Measurements from ENCODE around the gene NRGN.
"Not testable (repeated sequence)": the region's sequence is repeated elsewhere in the genome, so short reads cannot be mapped to it uniquely, and the experiment has no call there.

NRGN gene

GRCh38 chr11:124756033-124756752 is 16.5 kb downstream of the NRGN start:
- in situ Hi-C loops (cut with MboI; ENCODE audit: low sequenced_read_pairs): no loop called here

- in situ Hi-C loops (cut with MboI; ENCODE audit: low sequenced_read_pairs): no loop called here
Observed at GRCh38 chr11:124756753-124757227, 17.0 kb downstream of the NRGN start.

DNA sequence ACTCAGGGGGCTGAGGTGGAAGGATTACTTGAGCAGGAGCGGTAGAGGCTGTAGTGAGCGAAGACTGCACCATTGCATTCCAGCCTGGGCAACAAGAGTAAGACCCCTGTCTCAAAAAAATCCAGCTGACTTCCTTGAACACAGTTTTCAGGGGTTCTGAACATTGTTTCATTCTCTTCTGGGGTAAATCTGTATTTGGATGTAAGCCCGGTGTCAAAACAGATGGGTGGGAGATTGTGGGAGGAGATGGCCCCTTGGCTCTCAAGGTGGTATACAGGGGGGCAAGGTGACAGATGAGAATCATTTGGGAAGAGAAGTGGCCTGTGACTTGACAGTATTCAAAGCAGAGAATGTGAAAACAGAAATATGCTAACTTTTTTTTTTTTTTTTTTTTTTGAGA is 17.6 kb downstream of the NRGN start:
- in situ Hi-C loops (cut with MboI; ENCODE audit: low sequenced_read_pairs): no loop called here

DNA sequence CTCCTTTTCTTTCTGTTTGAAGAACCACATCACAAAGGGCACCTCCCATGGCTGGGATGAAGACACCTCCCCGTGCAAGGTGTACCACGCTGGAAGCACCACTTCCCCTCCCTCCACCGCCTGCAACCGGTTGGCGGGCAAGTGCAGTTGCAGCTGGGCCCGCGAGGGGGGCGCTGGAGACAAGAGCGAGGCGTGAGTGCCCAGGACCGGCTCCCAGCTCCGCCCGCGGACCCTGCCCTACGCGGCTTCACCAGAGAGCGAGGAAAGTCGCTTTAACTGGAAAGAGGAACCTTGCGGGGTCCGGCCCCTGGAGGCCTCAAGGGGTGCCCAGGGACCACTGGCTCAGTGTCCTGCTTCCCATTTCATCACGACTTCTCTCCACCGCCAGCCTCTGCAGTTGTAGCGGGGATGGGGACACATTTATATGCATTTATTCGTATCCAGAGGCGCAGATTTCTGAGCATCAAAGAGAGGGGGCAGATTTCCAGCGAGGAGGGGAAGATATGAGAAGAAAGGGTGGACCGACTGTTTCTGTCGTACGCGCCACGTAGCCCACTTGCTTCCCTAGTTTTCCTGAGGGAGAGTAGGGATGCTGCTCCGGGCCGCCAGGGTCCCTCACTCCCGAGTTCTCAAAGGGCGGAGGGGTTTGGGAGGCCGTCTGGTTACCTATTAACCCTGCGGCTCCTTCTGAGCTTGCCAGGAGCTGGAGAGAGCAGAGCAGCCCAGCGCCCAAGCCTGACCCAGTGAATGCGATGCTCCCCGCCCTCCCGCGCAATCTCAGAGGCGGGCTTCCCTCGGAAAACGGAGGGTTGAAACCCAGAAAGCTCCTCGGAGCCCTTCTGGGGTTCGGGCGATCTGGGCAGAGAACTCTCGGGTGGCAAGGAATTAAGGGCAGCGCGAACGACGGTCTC is 18.9 kb downstream of the NRGN start:
- in situ Hi-C loops (cut with MboI; ENCODE audit: low sequenced_read_pairs): no loop called here

DNA sequence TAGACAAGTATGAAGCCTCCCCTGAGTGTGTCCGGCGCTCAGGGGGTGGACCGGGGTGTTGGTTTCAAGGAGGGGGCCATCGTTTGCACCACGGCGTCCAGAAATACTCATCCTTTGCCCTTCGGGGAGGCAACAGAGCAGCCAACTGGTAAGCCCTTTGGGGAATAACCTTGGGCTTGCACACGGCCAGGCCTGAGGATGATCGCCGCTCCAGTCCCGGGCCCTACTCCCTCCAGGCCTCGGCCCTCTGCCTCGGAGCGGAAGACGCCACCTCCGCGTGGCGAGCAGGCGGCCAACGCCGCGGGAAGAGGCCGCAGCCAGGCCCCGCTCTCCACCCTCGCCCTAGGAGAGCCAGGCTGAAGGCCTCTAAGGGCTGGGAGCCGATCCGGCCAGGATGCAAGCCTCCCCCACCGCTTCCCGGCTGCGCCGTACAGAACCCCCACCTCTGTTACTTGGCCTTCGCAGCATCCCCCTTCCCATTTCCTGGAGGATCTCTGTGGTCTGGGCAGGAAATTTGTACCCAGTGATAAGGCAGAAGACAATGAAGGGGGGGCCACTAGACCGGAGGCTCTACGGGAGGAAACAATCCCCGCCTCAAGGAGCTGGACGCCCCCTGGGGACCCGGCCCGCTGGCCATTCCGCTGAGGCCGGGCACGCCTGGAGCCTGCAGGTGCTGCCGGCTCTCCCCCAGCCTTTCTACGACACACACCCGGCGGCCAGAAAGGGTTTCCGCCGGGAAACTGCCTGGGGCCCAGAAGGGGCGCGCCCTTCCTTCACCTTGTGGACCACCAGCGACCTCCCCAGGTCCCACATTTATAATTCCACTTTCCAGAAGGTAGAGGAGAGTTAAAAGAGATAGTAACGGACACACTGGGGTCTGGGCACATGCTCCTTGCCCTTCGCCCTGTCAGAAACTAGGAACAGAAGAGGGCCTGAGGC is 19.8 kb downstream of the NRGN start:
- in situ Hi-C loops (cut with MboI; ENCODE audit: low sequenced_read_pairs): loop anchor here (5.0 kb wide), 1 partner anchor 87 kb away; the partner anchor contains the start of genes SIAE and SPA17

DNA sequence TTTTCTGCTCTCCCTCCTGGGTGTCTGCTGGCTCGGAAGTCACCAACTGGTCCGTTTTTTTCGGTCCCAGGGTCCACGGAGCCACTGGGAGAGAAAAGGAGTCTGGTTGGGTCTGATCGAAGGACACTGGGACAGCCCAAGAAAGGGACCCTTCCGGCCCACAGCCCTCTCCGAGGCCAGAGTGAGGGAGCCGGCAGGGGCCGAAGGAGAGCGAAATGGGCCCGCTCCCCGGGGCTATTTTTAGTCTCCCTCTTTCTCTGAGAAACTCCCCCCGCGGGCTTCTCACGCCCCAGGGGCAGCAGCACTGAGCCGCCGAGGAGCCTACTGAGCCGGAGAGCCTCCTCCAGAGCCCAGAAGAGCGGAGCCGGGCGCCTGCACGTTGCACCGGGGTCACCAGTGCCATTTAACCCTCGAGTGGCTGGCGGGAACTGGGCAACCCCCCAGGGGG is 20.5 kb downstream of the NRGN start:
- in situ Hi-C loops (cut with MboI; ENCODE audit: low sequenced_read_pairs): loop anchor here (5.0 kb wide), 1 partner anchor 88 kb away; the partner anchor contains the start of genes SIAE and SPA17

DNA sequence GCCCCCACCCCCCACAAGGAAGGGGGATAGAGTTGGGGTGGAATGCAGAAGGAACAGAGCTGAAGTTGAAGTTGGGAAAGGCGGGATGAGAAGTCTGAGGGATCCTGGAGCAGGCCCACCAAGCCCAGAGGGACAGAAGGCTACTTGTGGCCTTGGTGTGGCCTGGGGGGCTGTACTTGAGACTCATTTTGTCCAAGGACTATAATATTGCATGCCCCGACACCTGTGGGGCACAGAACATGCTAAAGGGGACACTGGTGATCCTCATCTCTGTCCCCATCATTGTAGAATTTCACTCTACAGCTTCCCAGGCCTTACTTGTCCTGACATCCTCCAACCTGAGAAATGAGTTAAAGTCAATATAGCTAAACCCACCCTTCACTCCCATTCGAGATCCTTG is 21.1 kb downstream of the NRGN start:
- in situ Hi-C loops (cut with MboI; ENCODE audit: low sequenced_read_pairs): loop anchor here (5.0 kb wide), 1 partner anchor 89 kb away; the partner anchor contains the start of genes SIAE and SPA17

DNA sequence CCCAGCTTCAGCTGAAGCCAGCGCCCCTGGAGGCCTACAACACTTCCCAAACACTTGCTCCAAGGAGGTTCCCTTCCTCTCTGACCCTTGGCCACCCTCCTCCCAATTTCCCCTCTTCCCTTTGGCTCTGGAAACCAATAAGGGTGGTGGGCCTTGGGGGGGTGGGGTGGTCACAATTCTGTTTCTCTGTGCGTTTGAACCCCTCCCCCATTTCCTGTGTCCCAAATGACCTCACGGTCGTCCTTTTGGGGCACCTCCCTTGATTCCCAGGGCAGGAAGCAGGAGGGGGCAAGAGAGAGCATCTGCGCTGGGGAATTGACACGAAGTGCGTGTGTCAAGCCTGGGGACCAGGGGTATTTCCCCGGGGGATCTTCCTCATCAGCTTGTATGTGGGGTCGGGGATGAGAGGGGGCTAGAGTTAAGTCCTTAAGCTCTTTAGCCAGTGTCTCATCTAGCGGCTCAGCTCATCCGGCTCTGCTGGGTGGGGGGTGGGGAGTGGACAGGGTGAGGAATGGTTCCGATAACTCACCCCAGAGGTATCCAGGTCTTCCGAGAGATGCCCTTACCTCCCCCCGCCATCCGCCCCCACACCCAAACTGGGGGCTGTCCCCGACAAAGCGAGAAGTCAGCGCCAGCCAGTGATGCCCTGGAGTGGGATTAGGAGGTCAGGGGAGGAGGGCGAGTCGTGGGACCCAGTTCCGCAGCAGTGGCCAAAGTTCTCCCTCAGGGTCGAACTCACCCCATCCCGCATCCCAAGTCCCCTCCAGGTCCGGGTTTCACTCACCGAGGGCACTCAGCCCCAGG is 21.8 kb downstream of the NRGN start:
- in situ Hi-C loops (cut with MboI; ENCODE audit: low sequenced_read_pairs): loop anchor here (5.0 kb wide), 1 partner anchor 89 kb away; the partner anchor contains the start of genes SIAE and SPA17

DNA sequence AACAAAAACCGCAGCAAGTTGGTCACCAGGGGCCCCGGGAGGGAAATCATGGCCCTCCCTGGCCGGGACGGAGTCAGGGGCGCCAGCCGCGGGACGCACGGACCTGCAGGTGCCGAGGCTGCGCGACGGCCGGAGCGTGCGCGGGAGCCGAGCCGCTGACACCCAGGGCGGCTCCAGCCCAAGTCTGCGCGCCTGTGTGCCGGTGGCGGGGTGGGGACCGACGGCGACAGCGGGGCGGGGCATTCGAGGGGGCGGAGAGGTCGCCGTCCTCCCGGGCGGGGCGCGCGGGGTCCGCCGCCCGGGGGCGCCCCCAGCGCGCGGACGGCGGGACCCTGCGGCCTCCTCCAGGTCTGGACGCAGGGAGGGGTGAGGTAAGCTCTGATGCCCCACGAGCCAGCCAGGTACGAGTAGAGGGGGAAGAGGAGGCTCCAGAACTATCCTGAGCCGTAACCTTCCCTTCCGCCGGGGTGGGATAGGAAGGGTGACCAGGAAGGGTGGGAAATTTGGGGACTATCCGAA is 22.4 kb downstream of the NRGN start, which contains the start of gene ESAM:
TSS of gene ESAM (minus strand) at position 186 of the 519 bp plus-strand sequence. CDS start at position 50, 136 bp downstream.
- in situ Hi-C loops (cut with MboI; ENCODE audit: low sequenced_read_pairs): loop anchor here (5.0 kb wide), 1 partner anchor 90 kb away; the partner anchor contains the start of genes SIAE and SPA17

DNA sequence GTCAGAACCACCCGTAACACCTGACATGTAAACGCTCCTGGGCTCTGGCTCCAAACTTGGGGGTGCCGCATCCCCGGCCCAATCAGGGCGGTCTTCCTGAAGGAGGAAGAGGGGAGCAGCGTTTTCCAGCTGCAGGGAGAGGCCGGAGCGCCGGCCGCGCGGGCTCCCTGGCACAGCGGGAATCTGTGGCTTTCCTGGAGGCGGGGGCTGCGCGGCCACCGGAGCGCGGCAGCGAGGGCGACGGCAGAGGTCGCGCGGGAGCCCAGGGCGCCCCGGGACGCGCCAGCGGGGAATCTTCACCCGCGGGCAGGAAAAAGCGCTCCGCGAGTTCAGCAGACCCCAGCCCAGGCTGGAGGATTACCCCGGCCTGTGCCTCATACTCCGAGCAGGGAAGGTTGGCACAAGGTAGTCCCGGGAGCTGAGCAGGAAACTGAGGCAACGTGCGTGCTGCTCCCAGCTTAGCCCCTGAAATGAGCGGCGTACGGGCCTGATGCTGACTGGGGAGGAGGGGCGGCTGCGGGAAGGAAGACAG is 22.9 kb downstream of the NRGN start:
- in situ Hi-C loops (cut with MboI; ENCODE audit: low sequenced_read_pairs): loop anchor here (5.0 kb wide), 1 partner anchor 90 kb away; the partner anchor contains the start of genes SIAE and SPA17

- in situ Hi-C loops (cut with MboI; ENCODE audit: low sequenced_read_pairs): loop anchor here (5.0 kb wide), 1 partner anchor 91 kb away; the partner anchor contains the start of genes SIAE and SPA17
Observed at GRCh38 chr11:124763156-124763947, 23.6 kb downstream of the NRGN start.

- in situ Hi-C loops (cut with MboI; ENCODE audit: low sequenced_read_pairs): no loop called here
Observed at GRCh38 chr11:124766156-124766555, 26.4 kb downstream of the NRGN start.

DNA sequence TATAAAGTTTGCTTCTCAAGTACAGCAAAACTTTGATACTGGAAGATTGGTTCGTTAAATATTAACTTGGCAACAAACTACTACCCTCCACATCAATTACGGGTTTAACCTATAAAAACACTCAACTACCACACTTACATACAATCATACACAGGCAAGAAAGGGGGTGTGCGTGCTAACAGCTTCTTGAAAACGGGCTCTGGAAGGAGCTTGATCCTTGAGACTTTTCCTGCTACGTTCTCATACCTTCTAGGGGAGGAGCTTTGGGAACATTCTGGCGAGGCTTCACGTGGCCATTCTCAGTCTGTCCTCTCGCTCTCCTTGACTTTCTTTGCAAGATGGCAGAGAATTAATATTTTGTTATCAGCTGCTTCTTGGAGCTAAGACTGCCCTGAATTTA is 29.2 kb downstream of the NRGN start:
- in situ Hi-C loops (cut with MboI; ENCODE audit: low sequenced_read_pairs): no loop called here

GRCh38 chr11:124769806-124770774 is 30.3 kb downstream of the NRGN start:
- in situ Hi-C loops (cut with MboI; ENCODE audit: low sequenced_read_pairs): no loop called here

GRCh38 chr11:124770959-124771358 is 31.2 kb downstream of the NRGN start:
- in situ Hi-C loops (cut with MboI; ENCODE audit: low sequenced_read_pairs): not testable (repeated sequence)

DNA sequence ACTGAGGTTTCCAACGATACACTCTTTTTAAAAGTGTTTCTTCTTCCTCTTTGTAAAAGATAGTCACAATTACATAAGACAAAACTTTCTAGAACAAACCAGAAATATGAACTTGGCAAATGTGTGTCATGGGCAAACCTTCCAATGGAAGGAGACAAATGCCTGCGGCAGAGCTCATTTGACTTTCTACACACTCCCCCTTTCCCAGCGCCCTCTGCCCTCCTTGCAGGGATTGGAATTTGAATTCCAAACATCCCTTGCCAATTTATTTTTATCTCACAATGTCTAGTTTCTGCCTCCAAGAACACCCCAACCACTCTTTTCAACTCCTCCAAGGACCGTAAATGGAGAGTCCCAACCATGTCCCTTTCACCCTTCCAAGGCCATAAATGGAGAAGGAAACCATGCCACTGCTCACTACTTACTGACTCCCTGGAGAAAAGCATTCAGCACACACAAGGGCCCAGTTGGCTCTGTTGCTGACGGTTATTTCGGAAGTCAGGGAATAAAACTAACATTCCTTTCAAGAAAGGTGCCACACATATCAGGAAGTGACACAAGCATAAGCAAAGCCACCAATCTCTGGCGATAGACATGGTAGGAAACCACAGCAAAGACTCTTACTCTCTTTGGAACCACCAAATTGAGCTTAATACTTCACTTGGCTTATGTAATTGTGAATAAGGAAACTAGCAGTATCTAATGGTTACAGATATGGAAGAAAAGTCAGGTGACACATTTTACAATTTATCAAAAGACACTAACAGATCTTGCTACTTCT is 37.3 kb downstream of the NRGN start:
- in situ Hi-C loops (cut with MboI; ENCODE audit: low sequenced_read_pairs): no loop called here

Measured in HL-60/S4 (cell line).